Measurements from ENCODE around the gene PPM1H. TPM values are rescaled to one million over a fixed set of nuclear protein-coding genes. Genes with fewer than 3 reads are reported as not detected.

PPM1H gene
- total RNA-seq, 8 experiments from 2014 or later, result 0.56 to 13.7 (median 7.0) TPM

GRCh38 chr12:62914443-62915203 lies 20.3 kb downstream of the PPM1H start:
- Histone ChIP-seq H3K4me1 (replicated peaks in 1 of 2) (peaks cover 24 to 35% of the 10 kb centered on the region in 2 donors), H3K27ac (no peak overlapping the region), H3K4me3 (no peak overlapping the region)
- in situ Hi-C loops (cut with MboI; ENCODE audit: low pct_unique_long_range_greater_than_20kb in 2 of 9, low sequenced_read_pairs in 9 of 9, unreplicated experiment in 9 of 9), result no loop called here
- peak in 3 of 8 experiments; percentile 32 to 79 (median 79) for ATAC-seq (replicated peaks in 6 of 8)
- 0 to 90% (median 72%) methylated on average over 2 to 7 of the region's 7 CpGs; no CpG with 5 or more reads in 2 of the 10 experiments for WGBS, 10 experiments

DNA sequence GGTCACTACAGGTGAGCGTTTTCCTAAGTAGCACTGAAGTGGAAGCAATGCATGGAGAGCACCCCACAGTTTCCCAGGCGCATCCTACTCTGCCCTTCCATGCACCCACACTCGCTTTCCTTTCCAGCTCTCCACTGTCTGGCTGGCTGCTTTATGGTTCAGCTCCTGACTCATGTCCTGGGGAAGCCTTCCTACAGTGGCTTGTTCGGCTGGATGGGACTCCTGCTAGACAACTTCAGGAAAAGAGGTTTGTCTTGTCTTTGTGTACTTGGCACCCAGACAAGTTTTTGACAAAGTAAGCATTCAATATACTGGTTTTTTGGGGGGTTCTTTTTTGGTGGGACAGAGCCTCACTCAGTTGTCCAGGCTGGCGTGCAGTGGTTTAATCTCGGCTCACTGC lies 21.6 kb downstream of the PPM1H start:
- Histone ChIP-seq H3K4me1 (replicated peaks in 1 of 2) (peaks cover 24 to 35% of the 10 kb centered on the region in 2 donors), H3K4me3 (no peak overlapping the region), H3K27ac (no peak overlapping the region)
- in situ Hi-C loops (cut with MboI; ENCODE audit: low pct_unique_long_range_greater_than_20kb in 2 of 9, low sequenced_read_pairs in 9 of 9, unreplicated experiment in 9 of 9), result no loop called here
- no peak for ATAC-seq (replicated peaks in 6 of 8)
- 29 to 100% (median 90%) methylated on average over 1 to 6 of the region's 6 CpGs; no CpG with 5 or more reads in 2 of the 10 experiments for WGBS, 10 experiments

- no peak overlapping the region for H3K27ac ChIP-seq
- no peak overlapping the region for H3K4me3 ChIP-seq
- in situ Hi-C loops (cut with MboI; ENCODE audit: low pct_unique_long_range_greater_than_20kb in 2 of 9, low sequenced_read_pairs in 9 of 9, unreplicated experiment in 9 of 9), result no loop called here
- no peak for ATAC-seq (replicated peaks in 6 of 8)
- peaks cover 24 to 30% of the 10 kb centered on the region in 2 donors for H3K4me1 ChIP-seq (replicated peaks in 1 of 2)
- WGBS, 10 experiments, result 7 to 92% (median 54%) methylated on average over 3 to 4 of the region's 4 CpGs; no CpG with 5 or more reads in 2 of the 10 experiments
These were observed 22.3 kb downstream of the PPM1H start for GRCh38 chr12:62912644-62913043.

- 0 to 100% (median 88%) methylated on average over 1 to 4 of the region's 4 CpGs for whole genome bisulfite sequencing, 10 experiments
- H3K4me3 ChIP-seq, result no peak overlapping the region
- ATAC-seq (replicated peaks in 6 of 8), result no peak
- H3K4me1 ChIP-seq (replicated peaks in 1 of 2), result peaks cover 16% of the 10 kb centered on the region in 2 donors
- H3K27ac ChIP-seq, result no peak overlapping the region
- in situ Hi-C loops (cut with MboI; ENCODE audit: low pct_unique_long_range_greater_than_20kb in 2 of 9, low sequenced_read_pairs in 9 of 9, unreplicated experiment in 9 of 9), result no loop called here
These were observed 23.7 kb downstream of the PPM1H start for GRCh38 chr12:62911286-62911685.

DNA sequence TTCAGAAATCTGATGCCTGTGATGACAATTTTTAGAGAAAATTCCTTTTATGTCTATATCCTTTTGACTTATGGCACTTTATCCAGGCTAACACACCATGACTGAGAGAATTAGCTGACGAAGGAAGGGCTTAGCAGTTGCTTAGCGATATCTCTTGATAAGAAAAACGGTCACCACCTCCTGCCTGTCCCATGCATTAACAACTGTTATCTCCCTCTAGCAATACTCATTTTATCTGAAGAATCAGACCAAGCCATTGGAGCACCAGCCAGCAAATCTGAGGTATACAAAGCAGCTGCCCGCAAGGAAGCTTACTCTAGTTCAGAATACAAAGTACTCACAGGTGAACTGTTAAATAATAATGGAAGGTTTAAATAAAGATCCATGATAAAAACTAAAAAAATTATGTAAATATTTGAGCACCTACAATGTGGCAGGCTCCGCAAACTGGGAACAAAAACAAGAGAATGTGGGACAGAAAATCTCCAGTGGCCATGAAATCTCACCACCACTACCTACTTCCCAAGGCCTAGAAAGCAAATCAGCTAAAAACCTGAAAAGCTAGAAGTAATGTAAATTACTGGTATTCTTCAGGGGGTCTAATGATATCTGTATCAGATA lies 24.3 kb downstream of the PPM1H start:
- ATAC-seq (replicated peaks in 6 of 8), result no peak
- Histone ChIP-seq H3K27ac (no peak overlapping the region), H3K4me1 (replicated peaks in 1 of 2) (peaks cover 10 to 14% of the 10 kb centered on the region in 2 donors), H3K4me3 (no peak overlapping the region)
- in situ Hi-C loops (cut with MboI; ENCODE audit: low pct_unique_long_range_greater_than_20kb in 2 of 9, low sequenced_read_pairs in 9 of 9, unreplicated experiment in 9 of 9), result no loop called here
- WGBS, 10 experiments, result 0 to 100% (median 66%) methylated on average over 1 to 5 of the region's 5 CpGs

GRCh38 chr12:62909340-62909739 lies 25.6 kb downstream of the PPM1H start:
- ATAC-seq (replicated peaks in 6 of 8), result no peak
- H3K27ac ChIP-seq, result no peak overlapping the region
- H3K4me3 ChIP-seq, result no peak overlapping the region
- WGBS, 10 experiments, result 13 to 100% (median 74%) methylated on average over 1 of the region's 1 CpG; no CpG with 5 or more reads in 2 of the 10 experiments
- in situ Hi-C loops (cut with MboI; ENCODE audit: low pct_unique_long_range_greater_than_20kb in 2 of 9, low sequenced_read_pairs in 9 of 9, unreplicated experiment in 9 of 9), result no loop called here
- H3K4me1 ChIP-seq (replicated peaks in 1 of 2), result peaks cover 0 to under 1% of the 10 kb centered on the region in 2 donors

DNA sequence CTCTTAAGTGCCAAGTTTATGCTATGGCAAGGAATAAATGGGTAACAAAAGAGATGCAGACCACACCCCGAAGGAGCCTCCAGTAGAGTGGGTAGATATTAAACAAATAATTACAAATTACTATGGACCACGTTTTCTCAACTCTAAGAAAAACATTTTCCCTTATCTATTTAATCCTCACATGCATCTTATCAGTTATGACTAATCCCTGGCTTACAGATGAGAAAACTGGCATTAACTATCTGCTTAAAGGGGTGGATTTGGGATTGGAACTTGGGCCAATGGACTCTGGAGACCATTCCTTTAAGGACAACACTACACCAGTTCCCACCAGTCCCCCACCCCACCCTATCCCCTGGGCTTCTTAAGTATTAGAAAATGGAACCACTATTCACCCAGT lies 26.3 kb downstream of the PPM1H start:
- H3K4me3 ChIP-seq, result no peak overlapping the region
- H3K27ac ChIP-seq, result no peak overlapping the region
- in situ Hi-C loops (cut with MboI; ENCODE audit: low pct_unique_long_range_greater_than_20kb in 2 of 9, low sequenced_read_pairs in 9 of 9, unreplicated experiment in 9 of 9), result no loop called here
- WGBS, 10 experiments, result 0 to 100% (median 87%) methylated on average over 1 to 2 of the region's 2 CpGs; no CpG with 5 or more reads in 2 of the 10 experiments
- H3K4me1 ChIP-seq (replicated peaks in 1 of 2), result no peaks in the 10 kb centered on the region
- no peak for ATAC-seq (replicated peaks in 6 of 8)

- Histone ChIP-seq H3K4me1 (replicated peaks in 1 of 2) (no peaks in the 10 kb centered on the region), H3K4me3 (no peak overlapping the region), H3K27ac (no peak overlapping the region)
- no peak for ATAC-seq (replicated peaks in 6 of 8)
- WGBS, 10 experiments, result 0 to 89% (median 39%) methylated on average over 1 to 2 of the region's 2 CpGs; no CpG with 5 or more reads in 4 of the 10 experiments
- in situ Hi-C loops (cut with MboI; ENCODE audit: low pct_unique_long_range_greater_than_20kb in 2 of 9, low sequenced_read_pairs in 9 of 9, unreplicated experiment in 9 of 9), result no loop called here
These were observed 27.4 kb downstream of the PPM1H start for GRCh38 chr12:62907561-62907960.

- Histone ChIP-seq H3K4me3 (no peak overlapping the region), H3K4me1 (replicated peaks in 1 of 2) (no peaks in the 10 kb centered on the region), H3K27ac (no peak overlapping the region)
- WGBS, 10 experiments, result 0 to 88% (median 0%) methylated on average over 1 of the region's 1 CpG; no CpG with 5 or more reads in 5 of the 10 experiments
- in situ Hi-C loops (cut with MboI; ENCODE audit: low pct_unique_long_range_greater_than_20kb in 2 of 9, low sequenced_read_pairs in 9 of 9, unreplicated experiment in 9 of 9), result no loop called here
- ATAC-seq (replicated peaks in 6 of 8), result no peak
These were observed 27.9 kb downstream of the PPM1H start for GRCh38 chr12:62907078-62907477.

- no peaks in the 10 kb centered on the region for H3K4me1 ChIP-seq (replicated peaks in 1 of 2)
- ATAC-seq (replicated peaks in 6 of 8), result no peak
- no peak overlapping the region for H3K27ac ChIP-seq
- 13 to 96% (median 42%) methylated on average over 2 to 4 of the region's 4 CpGs; no CpG with 5 or more reads in 4 of the 10 experiments for whole genome bisulfite sequencing, 10 experiments
- H3K4me3 ChIP-seq, result no peak overlapping the region
- in situ Hi-C loops (cut with MboI; ENCODE audit: low pct_unique_long_range_greater_than_20kb in 2 of 9, low sequenced_read_pairs in 9 of 9, unreplicated experiment in 9 of 9), result no loop called here
These were observed 31.8 kb downstream of the PPM1H start for GRCh38 chr12:62903151-62903550.

DNA sequence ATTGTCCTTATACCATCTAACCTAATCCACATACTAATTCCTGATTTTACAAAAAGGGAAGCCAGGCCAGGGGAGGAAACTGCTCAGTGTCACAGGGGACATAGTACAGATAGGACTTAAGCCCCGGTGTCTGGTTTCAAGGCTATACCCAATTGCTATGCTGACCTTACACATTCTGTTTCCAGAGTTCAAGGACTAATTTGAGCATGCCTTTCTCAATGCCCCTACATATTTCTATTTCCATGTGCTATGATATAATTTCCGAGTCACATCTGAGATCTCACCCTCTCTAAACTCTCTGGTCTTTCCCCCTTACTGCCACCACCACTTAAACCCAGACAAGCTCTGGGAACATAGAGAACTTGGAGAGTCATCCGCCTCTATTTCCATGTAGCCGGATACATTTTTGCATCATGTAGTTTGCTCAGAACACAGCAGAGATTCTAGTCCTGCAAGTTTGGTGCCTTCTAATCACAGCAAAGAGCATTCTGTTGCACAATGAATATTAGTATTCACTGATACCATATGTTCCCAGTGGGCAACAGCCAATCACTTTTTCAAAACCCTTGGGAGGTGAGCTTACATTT lies 34.2 kb downstream of the PPM1H start:
- in situ Hi-C loops (cut with MboI; ENCODE audit: low pct_unique_long_range_greater_than_20kb in 2 of 9, low sequenced_read_pairs in 9 of 9, unreplicated experiment in 9 of 9), result no loop called here
- Histone ChIP-seq H3K27ac (no peak overlapping the region), H3K4me3 (no peak overlapping the region), H3K4me1 (replicated peaks in 1 of 2) (no peaks in the 10 kb centered on the region)
- WGBS, 10 experiments, result 28 to 100% (median 93%) methylated on average over 1 to 4 of the region's 4 CpGs; no CpG with 5 or more reads in 2 of the 10 experiments
- ATAC-seq (replicated peaks in 6 of 8), result no peak

DNA sequence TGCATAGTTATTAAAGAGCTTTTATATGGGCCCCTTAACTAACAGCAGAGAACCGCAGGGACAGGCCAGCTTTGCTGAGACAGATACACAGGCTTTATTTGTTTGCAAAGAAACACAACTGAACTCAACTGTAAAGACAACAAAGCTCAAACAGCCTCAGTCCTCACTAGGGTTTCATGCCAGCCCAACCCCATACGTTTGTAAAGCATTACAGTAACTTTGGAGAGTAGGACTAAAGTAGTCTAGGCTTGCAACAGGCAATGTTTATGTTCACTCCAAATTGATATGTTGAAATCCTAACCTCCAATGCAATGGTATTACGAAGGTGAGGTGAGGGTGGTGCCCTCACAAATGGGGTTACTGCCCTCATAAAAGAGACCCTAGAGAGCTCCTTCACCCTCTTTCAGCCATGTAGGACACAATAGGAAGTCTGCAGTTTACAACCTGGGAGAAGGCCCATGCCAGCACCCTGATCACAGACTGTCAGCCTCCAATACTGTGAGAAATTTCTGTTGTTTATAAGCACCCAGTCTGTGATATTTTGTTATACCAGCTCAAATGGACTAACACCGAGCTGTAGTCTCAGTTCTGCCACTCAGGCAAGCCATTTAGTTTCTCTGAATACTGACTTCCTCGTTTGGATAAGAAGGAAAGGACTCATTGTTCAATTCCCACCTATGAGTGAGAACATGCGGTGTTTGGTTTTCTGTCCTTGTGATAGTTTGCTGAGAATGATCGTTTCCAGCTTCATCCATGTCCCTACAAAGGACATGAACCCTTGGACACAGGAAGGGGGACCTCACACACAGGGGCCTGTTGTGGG lies 35.2 kb downstream of the PPM1H start:
- in situ Hi-C loops (cut with MboI; ENCODE audit: low pct_unique_long_range_greater_than_20kb in 2 of 9, low sequenced_read_pairs in 9 of 9, unreplicated experiment in 9 of 9), result no loop called here
- H3K4me1 ChIP-seq (replicated peaks in 1 of 2), result no peaks in the 10 kb centered on the region
- 6 to 100% (median 44%) methylated on average over 2 to 5 of the region's 7 CpGs; no CpG with 5 or more reads in 3 of the 10 experiments for WGBS, 10 experiments
- H3K27ac ChIP-seq, result no peak overlapping the region
- H3K4me3 ChIP-seq, result no peak overlapping the region
- ATAC-seq (replicated peaks in 6 of 8), result no peak

Measured in motor neuron (in vitro differentiated cells).